Colonic mucosa (tissue), 4 donors: ENCODE data around the gene ZNRF2. TPM values are rescaled to one million over a fixed set of nuclear protein-coding genes. Genes with fewer than 3 reads are reported as not detected.
"Not testable (repeated sequence)": the region's sequence is repeated elsewhere in the genome, so short reads cannot be mapped to it uniquely, and the experiment has no call there.

Experiments
- DNase-seq: peaks from one replicate; pipeline ENCODE4 v3.0.0-alpha.2; 2020
- H3K27ac ChIP-seq: fragments of 200-600 bp; one replicate; pipeline ENCODE4 v1.8.0; 2021
- H3K27me3 ChIP-seq: fragments of 200-600 bp; one replicate; pipeline ENCODE4 v1.8.0; 2021
- H3K36me3 ChIP-seq: fragments of 200-600 bp; one replicate; pipeline ENCODE4 v1.8.0; 2021
- H3K4me1 ChIP-seq: fragments of 200-600 bp; one replicate; pipeline ENCODE4 v1.8.0; 2021; ENCODE audit warnings: mild to moderate bottlenecking
- H3K4me3 ChIP-seq: fragments of 200-600 bp; one replicate; pipeline ENCODE4 v1.8.0; 2021
- H3K9ac ChIP-seq, 2 donors: one replicate each; pipeline ENCODE4 v1.7.0; 2013; ENCODE audit warnings: control low read depth in 2 of 2, low read depth in 2 of 2, low read length in 2 of 2
- H3K9me3 ChIP-seq: fragments of 200-600 bp; one replicate; pipeline ENCODE4 v1.8.0; 2021
- CTCF ChIP-seq: fragments of 200-600 bp; IDR thresholded peaks from one replicate; pipeline ENCODE4 v1.8.0; 2022; ENCODE audit warnings: antibody characterized with exemption, mild to moderate bottlenecking
- intact Hi-C: fragments of 100-400 bp; cut with DNase I; formaldehyde crosslinking; loops from one replicate; pipeline ENCODE4 v1.14.1; 2022
- total RNA-seq, 2 donors: library from RNA; stranded (reverse); fragmentation: NEBNext Ultra II Directional in 1 of 2; extraction: Animal tissue kit (Norgen Biotek cat#: 25700) in 1 of 2; gene quantifications; one replicate each; pipeline ENCODE4 v1.2.1, GENCODE V29; 2021
- donor health status: healthy.
- donor health status: DM: no; HTN: no; CAD: no.
- donor health status: DM: no; HTN: no; CAD: no.

The ZNRF2 gene
- total RNA-seq, 2 donors from 2014 or later: 42.4 to 45.9 TPM

- H3K4me3 ChIP-seq: no peak overlapping the region
- peaks cover 13% of the 10 kb centered on the region for H3K4me1 ChIP-seq
- H3K9ac ChIP-seq: peak overlapping the region in 1 of 2 donors; percentile 32
- H3K36me3 ChIP-seq: no peaks in the 10 kb centered on the region
- DNase-seq: no peak
- no peak for TF ChIP-seq CTCF
- no peaks in the 10 kb centered on the region for H3K9me3 ChIP-seq
- intact Hi-C loops: no loop called here
- peak overlapping the region; percentile 69 for H3K27ac ChIP-seq
- H3K27me3 ChIP-seq: no peaks in the 10 kb centered on the region
These were observed 1.7 kb upstream of the ZNRF2 start for GRCh38 chr7:30282735-30283134.

GRCh38 chr7:30285067-30285535 lies 704 bp downstream of the ZNRF2 start:
- TF ChIP-seq CTCF: no peak

GRCh38 chr7:30285536-30286284 lies 1.3 kb downstream of the ZNRF2 start:
- intact Hi-C loops: no loop called here
- TF ChIP-seq CTCF: no peak
- DNase-seq: peak; percentile 53
- Histone ChIP-seq H3K27me3 (no peaks in the 10 kb centered on the region), H3K9ac (peak overlapping the region; percentile 77 to 90), H3K9me3 (no peaks in the 10 kb centered on the region), H3K4me3 (peak overlapping the region; percentile 78), H3K36me3 (no peaks in the 10 kb centered on the region), H3K4me1 (peaks cover 19% of the 10 kb centered on the region), H3K27ac (peak overlapping the region; percentile 98)

More at GRCh38 chr7:30285067-30285535, 704 bp downstream of the ZNRF2 start:
- Histone ChIP-seq H3K27me3 (no peaks in the 10 kb centered on the region), H3K36me3 (no peaks in the 10 kb centered on the region), H3K4me3 (peak overlapping the region; percentile 78), H3K9me3 (no peaks in the 10 kb centered on the region), H3K27ac (peak overlapping the region; percentile 98), H3K4me1 (peaks cover 16% of the 10 kb centered on the region), H3K9ac (peak overlapping the region; percentile 46 to 90)
- DNase-seq: no peak
- intact Hi-C loops: no loop called here

GRCh38 chr7:30286749-30287148 lies 2.4 kb downstream of the ZNRF2 start:
- no peaks in the 10 kb centered on the region for H3K27me3 ChIP-seq
- DNase-seq: no peak
- peaks cover 18% of the 10 kb centered on the region for H3K4me1 ChIP-seq
- TF ChIP-seq CTCF: no peak
- peak overlapping the region; percentile 78 for H3K4me3 ChIP-seq
- intact Hi-C loops: no loop called here
- H3K27ac ChIP-seq: peak overlapping the region; percentile 98
- H3K9me3 ChIP-seq: no peaks in the 10 kb centered on the region
- H3K9ac ChIP-seq: peak overlapping the region; percentile 40 to 77
- H3K36me3 ChIP-seq: no peaks in the 10 kb centered on the region

GRCh38 chr7:30287625-30288024 lies 3.2 kb downstream of the ZNRF2 start:
- H3K9ac ChIP-seq, DNase-seq, H3K27ac ChIP-seq, H3K27me3 ChIP-seq, H3K36me3 ChIP-seq, intact Hi-C loops, H3K9me3 ChIP-seq: not testable (repeated sequence)
- peaks cover 13% of the 10 kb centered on the region for H3K4me1 ChIP-seq
- H3K4me3 ChIP-seq: peak overlapping the region; percentile 78

GRCh38 chr7:30289634-30290033 lies 5.2 kb downstream of the ZNRF2 start:
- H3K36me3 ChIP-seq, H3K27me3 ChIP-seq, H3K27ac ChIP-seq, H3K9me3 ChIP-seq, DNase-seq, H3K9ac ChIP-seq, intact Hi-C loops, H3K4me3 ChIP-seq: not testable (repeated sequence)
- peaks cover 12% of the 10 kb centered on the region for H3K4me1 ChIP-seq

- H3K27me3 ChIP-seq, H3K9ac ChIP-seq, intact Hi-C loops, H3K36me3 ChIP-seq, H3K9me3 ChIP-seq, H3K4me3 ChIP-seq: not testable (repeated sequence)
- peak overlapping the region; percentile 37 for H3K27ac ChIP-seq
- DNase-seq: peak; percentile 72
- peaks cover 12% of the 10 kb centered on the region for H3K4me1 ChIP-seq
These were observed 5.9 kb downstream of the ZNRF2 start for GRCh38 chr7:30290317-30290716.

GRCh38 chr7:30292416-30293038 lies 8.1 kb downstream of the ZNRF2 start:
- intact Hi-C loops, H3K9me3 ChIP-seq, H3K27ac ChIP-seq, H3K36me3 ChIP-seq, DNase-seq, H3K4me3 ChIP-seq, H3K27me3 ChIP-seq: not testable (repeated sequence)
- Histone ChIP-seq H3K9ac (peak overlapping the region in 1 of 2 donors; percentile 12), H3K4me1 (peaks cover 12% of the 10 kb centered on the region)

- H3K27me3 ChIP-seq, H3K9ac ChIP-seq, DNase-seq, H3K9me3 ChIP-seq, intact Hi-C loops, H3K27ac ChIP-seq, H3K4me1 ChIP-seq, H3K4me3 ChIP-seq, H3K36me3 ChIP-seq: not testable (repeated sequence)
These were observed 11.9 kb downstream of the ZNRF2 start for GRCh38 chr7:30296304-30296703.
